Measurements from ENCODE around the gene ABCB7. TPM values are rescaled to one million over a fixed set of nuclear protein-coding genes. Genes with fewer than 3 reads are reported as not detected.
"Not testable (repeated sequence)": the region's sequence is repeated elsewhere in the genome, so short reads cannot be mapped to it uniquely, and the experiment has no call there.

ABCB7 gene
- total RNA-seq, 2 experiments from 2014 or later = 13.4 to 14.5 TPM

DNA sequence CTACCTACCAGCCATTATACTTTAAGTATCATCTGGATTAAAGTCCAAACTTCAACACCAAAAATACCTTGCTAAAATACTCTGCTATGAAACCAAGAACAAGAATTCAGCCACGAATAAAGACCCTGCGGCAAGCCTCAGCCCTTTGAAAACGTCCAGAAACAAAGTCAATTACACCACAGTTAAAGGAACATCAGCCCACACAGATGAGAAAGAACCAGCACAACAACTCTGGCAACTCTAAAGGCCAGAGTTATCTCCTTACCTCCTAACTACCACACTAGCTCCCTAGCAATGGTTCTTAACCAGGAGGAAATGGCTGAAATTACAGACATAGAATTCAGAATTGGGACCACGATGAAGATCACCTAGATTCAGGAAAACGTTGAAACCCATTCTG, 23.4 kb downstream of the ABCB7 start:
- intact Hi-C loops (cut with DNase I, micrococcal nuclease) = no loop called here
- H3K27ac Mint-ChIP-seq = no peak overlapping the region
- Histone ChIP-seq H3K9me3 (ENCODE audit: control insufficient read depth in 1 of 2, insufficient read depth in 1 of 2, low read length in 2 of 2) (peaks cover 0 to 4% of the 10 kb centered on the region in 2 experiments), H3K27me3 (ENCODE audit: control insufficient read depth in 1 of 2, insufficient read depth in 2 of 2, low read length in 2 of 2) (no peaks in the 10 kb centered on the region), H3K36me3 (ENCODE audit: insufficient read depth, low read length) (no peaks in the 10 kb centered on the region), H3K4me3 (ENCODE audit: low read length) (no peak overlapping the region), H3K4me1 (ENCODE audit: insufficient read depth, low read length) (no peaks in the 10 kb centered on the region), H3K27ac (ENCODE audit: low read depth in 1 of 2, low read length in 2 of 2) (no peak overlapping the region)
- ChIA-PET CTCF (no interaction called here), POLR2A (no interaction called here)
- DNase-seq (no peak), ATAC-seq (ENCODE audit: poor library complexity) (no peak)
- H3K27me3 Mint-ChIP-seq = no peaks in the 10 kb centered on the region
- H3K9me3 Mint-ChIP-seq = no peaks in the 10 kb centered on the region
- H3K4me1 Mint-ChIP-seq (ENCODE audit: low read depth) = peaks cover 45% of the 10 kb centered on the region
- H3K36me3 Mint-ChIP-seq (ENCODE audit: low read depth) = peaks cover 9% of the 10 kb centered on the region
- TF ChIP-seq, protein P1, sequence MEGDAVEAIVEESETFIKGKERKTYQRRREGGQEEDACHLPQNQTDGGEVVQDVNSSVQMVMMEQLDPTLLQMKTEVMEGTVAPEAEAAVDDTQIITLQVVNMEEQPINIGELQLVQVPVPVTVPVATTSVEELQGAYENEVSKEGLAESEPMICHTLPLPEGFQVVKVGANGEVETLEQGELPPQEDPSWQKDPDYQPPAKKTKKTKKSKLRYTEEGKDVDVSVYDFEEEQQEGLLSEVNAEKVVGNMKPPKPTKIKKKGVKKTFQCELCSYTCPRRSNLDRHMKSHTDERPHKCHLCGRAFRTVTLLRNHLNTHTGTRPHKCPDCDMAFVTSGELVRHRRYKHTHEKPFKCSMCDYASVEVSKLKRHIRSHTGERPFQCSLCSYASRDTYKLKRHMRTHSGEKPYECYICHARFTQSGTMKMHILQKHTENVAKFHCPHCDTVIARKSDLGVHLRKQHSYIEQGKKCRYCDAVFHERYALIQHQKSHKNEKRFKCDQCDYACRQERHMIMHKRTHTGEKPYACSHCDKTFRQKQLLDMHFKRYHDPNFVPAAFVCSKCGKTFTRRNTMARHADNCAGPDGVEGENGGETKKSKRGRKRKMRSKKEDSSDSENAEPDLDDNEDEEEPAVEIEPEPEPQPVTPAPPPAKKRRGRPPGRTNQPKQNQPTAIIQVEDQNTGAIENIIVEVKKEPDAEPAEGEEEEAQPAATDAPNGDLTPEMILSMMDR (IDR thresholded peaks at IDR 0.05) = no peak
- H3K4me3 Mint-ChIP-seq = no peak overlapping the region

DNA sequence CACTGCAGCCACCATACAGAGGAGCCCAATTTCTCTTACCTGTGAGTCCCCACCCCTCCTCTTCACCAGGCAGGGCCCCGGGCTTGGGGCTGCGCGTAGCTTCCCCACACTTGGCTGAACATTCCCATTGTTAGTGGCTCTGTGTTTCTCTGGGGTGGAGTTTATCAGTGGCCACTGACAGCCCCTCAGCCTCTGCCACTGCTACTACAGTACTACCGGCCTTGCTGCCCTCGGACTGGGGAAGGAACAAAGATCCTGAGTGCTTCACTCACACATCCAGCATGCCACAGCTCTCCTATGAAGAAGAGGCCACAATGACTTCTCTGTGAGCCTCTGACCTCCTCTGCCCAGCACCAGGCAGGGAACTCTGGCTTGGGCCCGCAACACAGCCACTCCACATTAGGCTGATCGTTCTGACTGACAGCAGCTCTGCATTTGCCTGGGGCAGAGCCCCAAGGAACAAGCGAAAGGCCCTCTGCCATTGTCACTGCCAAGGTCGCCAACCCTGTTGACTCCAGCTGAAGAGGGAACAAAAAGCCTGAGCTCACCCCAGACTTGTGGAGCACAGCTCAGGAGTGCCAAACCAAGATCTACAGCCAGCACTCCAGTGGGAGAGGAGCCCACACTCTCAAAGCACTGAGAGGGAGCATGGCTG, 24.0 kb downstream of the ABCB7 start:
- Histone ChIP-seq H3K27ac (ENCODE audit: low read depth in 1 of 2, low read length in 2 of 2) (no peak overlapping the region), H3K4me1 (ENCODE audit: insufficient read depth, low read length) (no peaks in the 10 kb centered on the region), H3K4me3 (ENCODE audit: low read length) (no peak overlapping the region), H3K27me3 (ENCODE audit: control insufficient read depth in 1 of 2, insufficient read depth in 2 of 2, low read length in 2 of 2) (no peaks in the 10 kb centered on the region), H3K36me3 (ENCODE audit: insufficient read depth, low read length) (no peaks in the 10 kb centered on the region), H3K9me3 (ENCODE audit: control insufficient read depth in 1 of 2, insufficient read depth in 1 of 2, low read length in 2 of 2) (peaks cover 0 to 4% of the 10 kb centered on the region in 2 experiments)
- Mint-ChIP-seq H3K9me3 (no peaks in the 10 kb centered on the region), H3K27me3 (no peaks in the 10 kb centered on the region), H3K4me1 (ENCODE audit: low read depth) (peaks cover 46% of the 10 kb centered on the region), H3K36me3 (ENCODE audit: low read depth) (peaks cover 7% of the 10 kb centered on the region), H3K27ac (no peak overlapping the region), H3K4me3 (no peak overlapping the region)
- ChIA-PET CTCF (interaction anchor here (0.5 kb wide), 1 partner anchor 509 kb away, joined by 3 read pairs; no protein-coding TSS in a partner anchor), POLR2A (no interaction called here)
- TF ChIP-seq, protein P1 (IDR thresholded peaks at IDR 0.05) = no peak
- intact Hi-C loops (cut with DNase I, micrococcal nuclease) = no loop called here
- DNase-seq (no peak), ATAC-seq (ENCODE audit: poor library complexity) (no peak)

GRCh38 chrX:75129069-75129468, 27.0 kb downstream of the ABCB7 start:
- H3K36me3 Mint-ChIP-seq (ENCODE audit: low read depth) = peaks cover 12% of the 10 kb centered on the region
- DNase-seq; H3K27ac ChIP-seq (ENCODE audit: low read depth in 1 of 2, low read length in 2 of 2); CTCF ChIA-PET; H3K4me1 ChIP-seq (ENCODE audit: insufficient read depth, low read length); H3K27me3 Mint-ChIP-seq; H3K9me3 ChIP-seq (ENCODE audit: control insufficient read depth in 1 of 2, insufficient read depth in 1 of 2, low read length in 2 of 2); H3K9me3 Mint-ChIP-seq; H3K36me3 ChIP-seq (ENCODE audit: insufficient read depth, low read length); intact Hi-C loops (cut with DNase I, micrococcal nuclease); ATAC-seq (ENCODE audit: poor library complexity); H3K4me3 Mint-ChIP-seq; H3K27me3 ChIP-seq (ENCODE audit: control insufficient read depth in 1 of 2, insufficient read depth in 2 of 2, low read length in 2 of 2); H3K4me3 ChIP-seq (ENCODE audit: low read length); H3K27ac Mint-ChIP-seq; POLR2A ChIA-PET: not testable (repeated sequence)
- peaks cover 21% of the 10 kb centered on the region for H3K4me1 Mint-ChIP-seq (ENCODE audit: low read depth)

GRCh38 chrX:75118296-75118695, 37.8 kb downstream of the ABCB7 start:
- no peaks in the 10 kb centered on the region for H3K27me3 ChIP-seq (ENCODE audit: control insufficient read depth in 1 of 2, insufficient read depth in 2 of 2, low read length in 2 of 2)
- H3K36me3 Mint-ChIP-seq (ENCODE audit: low read depth) = peaks cover 12% of the 10 kb centered on the region
- no peaks in the 10 kb centered on the region for H3K27me3 Mint-ChIP-seq

More at GRCh38 chrX:75118296-75118695, 37.8 kb downstream of the ABCB7 start:
- ATAC-seq (ENCODE audit: poor library complexity) = no peak
- Mint-ChIP-seq H3K27ac (no peak overlapping the region), H3K4me1 (ENCODE audit: low read depth) (peaks cover 4% of the 10 kb centered on the region), H3K9me3 (no peaks in the 10 kb centered on the region), H3K4me3 (no peak overlapping the region)
- Histone ChIP-seq H3K4me1 (ENCODE audit: insufficient read depth, low read length) (no peaks in the 10 kb centered on the region), H3K9me3 (ENCODE audit: control insufficient read depth in 1 of 2, insufficient read depth in 1 of 2, low read length in 2 of 2) (no peaks in the 10 kb centered on the region), H3K27ac (ENCODE audit: low read depth in 1 of 2, low read length in 2 of 2) (no peak overlapping the region), H3K4me3 (ENCODE audit: low read length) (no peak overlapping the region), H3K36me3 (ENCODE audit: insufficient read depth, low read length) (peaks cover 2% of the 10 kb centered on the region)
- TF ChIP-seq, protein P1 (IDR thresholded peaks at IDR 0.05) = no peak
- intact Hi-C loops (cut with DNase I, micrococcal nuclease) = no loop called here
- ChIA-PET CTCF (interaction anchor here (0.6 kb wide), 1 partner anchor 1038 kb away, joined by 3 read pairs; no protein-coding TSS in a partner anchor), POLR2A (no interaction called here)
- no peak for DNase-seq

Measured in CD4-positive, alpha-beta T cell (primary cell).